Measurements from ENCODE around the gene GDF15. TPM values are rescaled to one million over a fixed set of nuclear protein-coding genes. Genes with fewer than 3 reads are reported as not detected.

Gene GDF15, protein sequence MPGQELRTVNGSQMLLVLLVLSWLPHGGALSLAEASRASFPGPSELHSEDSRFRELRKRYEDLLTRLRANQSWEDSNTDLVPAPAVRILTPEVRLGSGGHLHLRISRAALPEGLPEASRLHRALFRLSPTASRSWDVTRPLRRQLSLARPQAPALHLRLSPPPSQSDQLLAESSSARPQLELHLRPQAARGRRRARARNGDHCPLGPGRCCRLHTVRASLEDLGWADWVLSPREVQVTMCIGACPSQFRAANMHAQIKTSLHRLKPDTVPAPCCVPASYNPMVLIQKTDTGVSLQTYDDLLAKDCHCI
- 8.2 TPM for total RNA-seq

DNA sequence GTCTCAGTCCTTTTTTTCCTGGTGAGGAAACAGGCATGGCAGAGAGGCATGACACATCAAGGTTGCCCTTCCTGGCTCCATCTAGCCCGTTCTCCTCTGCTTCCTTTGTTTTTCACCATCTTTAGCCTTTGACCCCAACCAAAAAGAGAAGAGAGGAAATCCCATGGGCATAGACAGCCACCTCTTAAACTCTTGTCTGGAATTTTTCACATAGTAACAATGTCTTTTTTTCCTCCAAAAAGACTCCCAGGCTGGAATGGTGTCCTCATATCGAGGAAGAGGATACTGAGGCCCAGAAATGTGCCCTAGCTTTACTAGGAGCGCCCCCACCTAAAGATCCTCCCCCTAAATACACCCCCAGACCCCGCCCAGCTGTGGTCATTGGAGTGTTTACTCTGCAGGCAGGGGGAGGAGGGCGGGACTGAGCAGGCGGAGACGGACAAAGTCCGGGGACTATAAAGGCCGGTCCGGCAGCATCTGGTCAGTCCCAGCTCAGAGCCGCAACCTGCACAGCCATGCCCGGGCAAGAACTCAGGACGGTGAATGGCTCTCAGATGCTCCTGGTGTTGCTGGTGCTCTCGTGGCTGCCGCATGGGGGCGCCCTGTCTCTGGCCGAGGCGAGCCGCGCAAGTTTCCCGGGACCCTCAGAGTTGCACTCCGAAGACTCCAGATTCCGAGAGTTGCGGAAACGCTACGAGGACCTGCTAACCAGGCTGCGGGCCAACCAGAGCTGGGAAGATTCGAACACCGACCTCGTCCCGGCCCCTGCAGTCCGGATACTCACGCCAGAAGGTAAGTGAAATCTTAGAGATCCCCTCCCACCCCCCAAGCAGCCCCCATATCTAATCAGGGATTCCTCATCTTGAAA is at the start of gene GDF15:
Gene GDF15 (plus strand): TSS at position 484 of the 868 bp plus-strand sequence. CDS start 32 bp downstream, at position 516.

GRCh38 chr19:18340190-18340989 is 45.6 kb upstream of the GDF15 start, which contains the start of gene PGPEP1:
Gene PGPEP1, plus strand, starts transcription at chr19:18340598. Its CDS starts 84 bp downstream, at chr19:18340682.

DNA sequence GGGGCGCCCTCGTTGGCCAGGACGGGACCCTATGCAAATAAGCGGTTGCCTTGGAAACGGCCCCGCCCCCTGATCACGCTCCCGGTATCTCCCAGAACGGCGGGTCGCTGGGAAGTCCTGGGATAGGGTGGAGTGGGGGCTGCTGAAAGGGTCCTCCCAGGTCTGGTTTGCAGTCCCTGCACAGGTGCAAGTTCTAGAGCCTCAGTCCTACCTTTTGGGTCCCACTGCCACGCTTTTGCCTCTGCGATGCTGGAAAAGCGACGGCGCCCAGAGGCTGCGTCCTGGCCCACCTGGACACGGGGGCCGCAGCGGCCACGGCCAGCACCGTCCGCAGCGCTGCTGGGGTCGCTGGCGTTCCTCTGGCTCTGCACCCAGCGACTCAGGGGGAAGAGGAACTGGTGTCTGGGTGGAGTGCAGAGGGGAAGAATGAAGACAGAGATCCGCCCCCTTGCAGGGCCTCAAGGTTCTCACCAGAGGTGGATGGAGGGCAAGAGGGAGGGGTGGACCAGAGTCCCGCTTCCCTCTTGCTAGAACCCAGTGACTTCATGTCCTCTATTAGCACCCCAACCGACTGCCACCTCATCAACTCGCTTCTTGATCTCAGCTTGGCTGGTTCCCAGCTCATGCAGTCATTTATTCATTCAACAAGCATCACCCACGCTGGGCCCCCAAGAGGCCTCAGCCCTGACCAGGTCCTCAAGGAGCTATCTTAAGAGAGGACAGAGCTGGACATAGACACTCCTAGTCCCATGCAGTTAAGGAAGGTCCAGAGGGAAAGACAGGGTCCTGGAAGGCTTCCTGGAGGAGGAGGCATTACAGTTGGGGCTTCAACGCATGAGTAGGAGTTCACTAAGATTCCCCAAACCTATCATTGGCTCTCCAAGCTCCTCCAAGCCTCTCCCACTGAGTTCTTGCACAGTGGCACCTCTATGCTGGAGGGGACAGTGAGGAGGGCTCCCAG is 11.6 kb downstream of the GDF15 start, which contains the start of gene LRRC25:
Gene LRRC25 (minus strand): TSS at position 381 of the 961 bp plus-strand sequence. CDS start 659 bp downstream, outside the sequence.

DNA sequence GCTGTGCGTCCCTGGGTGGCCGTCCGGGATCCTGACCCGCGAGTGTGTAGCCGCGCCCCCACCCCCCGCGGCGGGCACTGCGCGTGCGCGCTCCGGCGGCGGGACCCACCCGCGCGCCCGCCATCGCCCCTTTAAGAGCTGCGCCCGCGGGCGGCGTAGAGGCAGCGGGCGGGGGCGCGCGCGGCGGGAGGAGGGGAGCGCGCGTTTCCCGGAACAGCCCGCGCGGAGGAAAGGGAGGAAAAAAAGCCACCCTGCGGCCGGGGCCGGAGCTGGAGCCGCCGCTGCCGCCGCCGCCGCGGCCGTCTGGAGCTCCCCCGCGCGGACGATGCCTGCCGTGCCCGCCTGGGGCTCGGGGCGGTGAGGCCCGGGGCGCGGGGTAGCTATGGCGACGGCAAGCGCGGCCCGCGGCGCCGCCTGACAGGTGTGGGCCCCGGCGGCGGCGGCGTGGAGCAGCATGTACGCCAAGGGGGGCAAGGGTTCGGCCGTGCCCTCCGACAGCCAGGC is 33.3 kb downstream of the GDF15 start, which contains the start of gene SSBP4:
Gene SSBP4 (plus strand): TSS at position 204 of the 504 bp plus-strand sequence. CDS start 251 bp downstream, at position 455.

GRCh38 chr19:18437491-18438330 is 51.8 kb downstream of the GDF15 start, which contains the start of gene ISYNA1:
Gene ISYNA1, minus strand, starts transcription at chr19:18438133. Its CDS starts 154 bp downstream, at chr19:18437979.

Other genes starting within 250 kb of the GDF15 start
- 42.6 TPM for gene PIK3R2, start 233.0 kb upstream of the GDF15 start, total RNA-seq
- gene IFI30, start 212.3 kb upstream of the GDF15 start, total RNA-seq, result 5.8 TPM
- gene MPV17L2, start 192.9 kb upstream of the GDF15 start, total RNA-seq, result 9.4 TPM
- gene RAB3A, start 182.1 kb upstream of the GDF15 start, total RNA-seq, result 21.1 TPM
- 3.8 TPM for gene PDE4C, start 159.7 kb upstream of the GDF15 start, total RNA-seq
- 3.1 TPM for gene IQCN, start 111.7 kb upstream of the GDF15 start, total RNA-seq
- 217 TPM for gene JUND, start 104.5 kb upstream of the GDF15 start, total RNA-seq
- gene LSM4, start 63.1 kb upstream of the GDF15 start, total RNA-seq, result 99.8 TPM
- gene PGPEP1, start 45.6 kb upstream of the GDF15 start, total RNA-seq, result 19.3 TPM
- 2.0 TPM for gene LRRC25, start 11.5 kb downstream of the GDF15 start, total RNA-seq
- 49.9 TPM for gene SSBP4, start 33.2 kb downstream of the GDF15 start, total RNA-seq
- 75.6 TPM for gene ISYNA1, start 52.0 kb downstream of the GDF15 start, total RNA-seq
- 12.5 TPM for gene ELL, start 135.9 kb downstream of the GDF15 start, total RNA-seq
- 166 TPM for gene FKBP8, start 157.4 kb downstream of the GDF15 start, total RNA-seq
- 42.3 TPM for gene KXD1, start 171.7 kb downstream of the GDF15 start, total RNA-seq
- 388 TPM for gene UBA52, start 185.7 kb downstream of the GDF15 start, total RNA-seq
- gene REX1BD, start 202.6 kb downstream of the GDF15 start, total RNA-seq, result 46.2 TPM
- gene CRLF1, start 220.6 kb downstream of the GDF15 start, total RNA-seq, result 13.3 TPM
- 22.3 TPM for gene TMEM59L, start 226.7 kb downstream of the GDF15 start, total RNA-seq

Measured in camera-type eye (tissue), 1 donor.